RWPE1 (cell line): ENCODE data around the gene ANKHD1.
"Not testable (repeated sequence)": the region's sequence is repeated elsewhere in the genome, so short reads cannot be mapped to it uniquely, and the experiment has no call there.

Experiments used
- CTCF ChIA-PET: fragments of 350-600 bp; sonication (Branson Sonifier 250); formaldehyde crosslinking; extraction: SDS; loops from one replicate; lab custom pipeline; 2021; lab: Yijun Ruan, JAX
- POLR2A ChIA-PET: fragments of 400-600 bp; formaldehyde crosslinking; extraction: SDS; loops from one replicate; lab custom pipeline; 2020; ENCODE audit warnings: antibody characterized with exemption; ENCODE audit not compliant: low non-redundant PET; lab: Yijun Ruan, JAX
- DNase-seq: peaks from one replicate; pipeline ENCODE4 v3.0.0; 2012; ENCODE audit warnings: low spot score
- H3K27ac ChIP-seq: fragments of 450-650 bp; 2 replicates; pipeline ENCODE4 v1.5.1; 2017
- TF ChIP-seq, protein P1 (sequence below): fragments of 450-650 bp; conservative IDR thresholded peaks from 2 replicates; pipeline ENCODE4 v1.5.1; 2017; ENCODE audit warnings: low read depth, mild to moderate bottlenecking

The ANKHD1 gene

DNA sequence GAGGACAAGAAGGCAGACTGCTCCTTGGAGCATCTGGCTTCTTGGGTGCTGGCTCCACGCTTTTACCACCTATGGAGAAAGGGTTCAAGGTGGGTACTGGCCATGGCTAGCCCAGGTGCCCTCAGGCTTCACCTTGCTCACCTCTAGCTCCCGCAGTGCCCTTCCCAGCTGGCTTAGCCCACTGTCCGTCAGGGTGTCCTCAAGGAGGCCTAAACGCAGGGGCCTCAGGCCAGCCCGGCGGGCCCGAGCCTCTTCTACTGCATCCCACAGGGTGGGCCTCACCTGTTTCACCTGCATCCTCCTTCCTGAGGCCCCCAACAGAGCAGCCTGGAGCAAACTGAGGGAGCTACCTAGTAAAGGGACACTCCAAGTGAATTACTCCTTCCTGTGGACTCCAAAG is 172.1 kb downstream of the ANKHD1 start:
- CTCF ChIA-PET: no interaction called here
- POLR2A ChIA-PET: no interaction called here
- TF ChIP-seq, protein P1, sequence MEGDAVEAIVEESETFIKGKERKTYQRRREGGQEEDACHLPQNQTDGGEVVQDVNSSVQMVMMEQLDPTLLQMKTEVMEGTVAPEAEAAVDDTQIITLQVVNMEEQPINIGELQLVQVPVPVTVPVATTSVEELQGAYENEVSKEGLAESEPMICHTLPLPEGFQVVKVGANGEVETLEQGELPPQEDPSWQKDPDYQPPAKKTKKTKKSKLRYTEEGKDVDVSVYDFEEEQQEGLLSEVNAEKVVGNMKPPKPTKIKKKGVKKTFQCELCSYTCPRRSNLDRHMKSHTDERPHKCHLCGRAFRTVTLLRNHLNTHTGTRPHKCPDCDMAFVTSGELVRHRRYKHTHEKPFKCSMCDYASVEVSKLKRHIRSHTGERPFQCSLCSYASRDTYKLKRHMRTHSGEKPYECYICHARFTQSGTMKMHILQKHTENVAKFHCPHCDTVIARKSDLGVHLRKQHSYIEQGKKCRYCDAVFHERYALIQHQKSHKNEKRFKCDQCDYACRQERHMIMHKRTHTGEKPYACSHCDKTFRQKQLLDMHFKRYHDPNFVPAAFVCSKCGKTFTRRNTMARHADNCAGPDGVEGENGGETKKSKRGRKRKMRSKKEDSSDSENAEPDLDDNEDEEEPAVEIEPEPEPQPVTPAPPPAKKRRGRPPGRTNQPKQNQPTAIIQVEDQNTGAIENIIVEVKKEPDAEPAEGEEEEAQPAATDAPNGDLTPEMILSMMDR: no peak
- no peak overlapping the region for H3K27ac ChIP-seq
- DNase-seq: no peak

DNA sequence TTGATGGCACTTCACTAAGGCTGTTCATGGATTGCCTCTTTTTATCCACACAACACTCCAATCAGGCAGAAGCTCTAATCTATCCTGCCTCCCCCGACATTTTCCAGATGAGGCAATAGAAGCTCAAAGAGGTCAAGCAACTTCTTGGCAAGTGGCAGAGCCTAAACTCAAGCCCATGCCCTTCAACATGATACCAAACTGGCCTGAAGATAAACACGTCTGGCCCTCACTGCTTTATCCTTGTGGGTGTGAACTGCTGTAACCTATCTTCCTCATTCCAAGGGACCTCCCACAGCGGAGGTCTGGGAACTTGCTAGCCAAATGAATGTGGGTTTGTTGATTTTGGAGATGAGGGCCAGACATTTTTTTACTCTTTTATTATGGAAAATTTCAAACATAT is 172.5 kb downstream of the ANKHD1 start:
- H3K27ac ChIP-seq: no peak overlapping the region
- CTCF ChIA-PET: no interaction called here
- TF ChIP-seq, protein P1: no peak
- POLR2A ChIA-PET: no interaction called here
- DNase-seq: no peak

DNA sequence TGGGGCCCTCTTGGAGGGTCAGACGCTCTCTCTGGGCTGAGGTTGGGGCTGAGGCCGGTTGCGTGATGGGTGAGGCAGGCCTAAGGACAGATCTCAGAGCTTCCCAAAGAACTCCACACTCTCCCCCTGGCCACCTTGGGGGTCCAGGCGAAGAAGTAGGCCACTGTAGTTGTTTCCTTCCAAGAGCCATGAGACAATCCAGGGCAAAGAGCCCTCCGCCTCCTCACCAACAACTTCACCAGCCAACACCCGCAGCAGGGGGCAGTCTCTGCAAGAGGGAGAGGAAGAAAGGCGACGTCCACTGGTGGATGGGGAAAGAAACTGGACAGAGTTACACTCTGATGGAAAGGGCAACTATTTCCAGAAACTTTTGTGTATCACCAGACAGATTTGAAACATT is 173.7 kb downstream of the ANKHD1 start:
- ChIA-PET CTCF (interaction anchor here (1.2 kb wide), 1 partner anchor 73 kb away, joined by 3 read pairs; the partner anchor contains the start of gene IK), POLR2A (interaction anchor here (0.6 kb wide), 1 partner anchor 18 kb away, joined by 5 read pairs; no protein-coding TSS in a partner anchor)
- H3K27ac ChIP-seq: no peak overlapping the region
- TF ChIP-seq, protein P1: no peak
- DNase-seq: no peak

DNA sequence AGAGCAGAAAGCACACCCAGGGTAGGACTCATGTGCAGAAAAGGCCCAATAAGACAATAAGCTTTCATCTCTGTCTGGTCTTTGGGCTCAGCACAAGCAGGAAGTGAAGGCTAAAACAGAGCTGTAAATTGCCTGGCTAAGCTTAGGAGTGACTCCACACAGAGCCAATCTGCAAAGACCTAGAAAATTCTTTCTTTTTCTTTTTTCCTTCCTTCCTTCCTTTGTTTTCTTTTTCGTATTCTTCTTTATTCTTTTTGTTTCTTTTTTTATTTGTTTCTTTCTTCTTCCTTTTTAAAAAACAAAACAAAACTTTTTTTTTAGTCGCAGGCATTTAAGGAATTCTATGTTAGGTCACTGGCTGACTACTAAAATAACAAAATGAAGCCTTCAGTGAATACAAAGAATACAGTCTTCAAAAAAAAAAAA is 175.2 kb downstream of the ANKHD1 start:
- DNase-seq: no peak
- ChIA-PET POLR2A (no interaction called here), CTCF (interaction anchor here (0.6 kb wide), 1 partner anchor 425 kb away, joined by 3 read pairs; no protein-coding TSS in a partner anchor)
- H3K27ac ChIP-seq: no peak overlapping the region
- TF ChIP-seq, protein P1: no peak

DNA sequence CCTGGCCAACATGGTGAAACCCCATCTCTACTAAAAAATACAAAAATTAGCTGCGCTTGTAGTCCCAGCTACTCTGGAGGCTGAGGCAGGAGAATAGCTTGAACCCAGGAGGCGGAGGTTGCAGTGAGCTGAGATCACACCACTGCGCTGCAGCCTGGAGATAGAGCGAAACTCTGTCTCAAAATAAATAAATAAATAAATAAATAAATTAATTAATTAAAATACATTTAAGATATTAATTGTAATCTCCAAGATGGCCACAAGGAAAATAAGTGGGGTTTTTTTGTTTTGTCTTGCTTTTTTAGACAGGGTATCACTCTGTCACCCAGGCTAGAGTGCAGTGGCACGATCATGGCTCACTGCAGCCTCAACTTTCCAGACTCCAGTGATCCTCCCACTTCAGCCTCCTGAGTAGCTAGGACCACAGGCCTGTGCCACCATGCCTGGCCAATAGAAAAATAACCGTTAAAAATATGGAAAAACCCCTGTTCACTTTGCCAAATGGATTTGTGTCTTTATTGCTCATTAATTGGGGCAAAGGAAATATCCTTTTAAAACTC is 177.6 kb downstream of the ANKHD1 start:
- CTCF ChIA-PET, H3K27ac ChIP-seq, DNase-seq, POLR2A ChIA-PET: not testable (repeated sequence)

DNA sequence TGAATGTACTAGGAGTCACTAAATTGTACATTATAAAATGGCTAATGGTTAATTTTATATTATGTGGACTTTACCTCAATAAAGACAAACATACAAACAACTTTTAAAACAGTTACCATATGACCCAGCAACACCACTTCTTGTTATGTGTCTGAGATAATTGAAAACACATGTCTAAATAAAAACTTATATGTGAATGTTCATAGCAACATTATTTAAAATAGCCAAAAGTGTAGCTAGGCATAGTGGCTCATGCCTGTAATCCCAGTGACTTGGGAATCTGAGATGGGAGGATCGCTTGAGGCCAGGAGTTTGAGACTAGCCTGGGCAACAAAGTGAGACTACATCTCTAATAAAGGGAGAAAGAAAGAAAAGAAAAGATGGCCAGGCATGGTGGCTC is 185.9 kb downstream of the ANKHD1 start:
- DNase-seq: no peak
- ChIA-PET CTCF (interaction anchor here (0.7 kb wide), 1 partner anchor 162 kb away, joined by 3 read pairs; no protein-coding TSS in a partner anchor), POLR2A (no interaction called here)
- no peak overlapping the region for H3K27ac ChIP-seq
- TF ChIP-seq, protein P1: no peak

DNA sequence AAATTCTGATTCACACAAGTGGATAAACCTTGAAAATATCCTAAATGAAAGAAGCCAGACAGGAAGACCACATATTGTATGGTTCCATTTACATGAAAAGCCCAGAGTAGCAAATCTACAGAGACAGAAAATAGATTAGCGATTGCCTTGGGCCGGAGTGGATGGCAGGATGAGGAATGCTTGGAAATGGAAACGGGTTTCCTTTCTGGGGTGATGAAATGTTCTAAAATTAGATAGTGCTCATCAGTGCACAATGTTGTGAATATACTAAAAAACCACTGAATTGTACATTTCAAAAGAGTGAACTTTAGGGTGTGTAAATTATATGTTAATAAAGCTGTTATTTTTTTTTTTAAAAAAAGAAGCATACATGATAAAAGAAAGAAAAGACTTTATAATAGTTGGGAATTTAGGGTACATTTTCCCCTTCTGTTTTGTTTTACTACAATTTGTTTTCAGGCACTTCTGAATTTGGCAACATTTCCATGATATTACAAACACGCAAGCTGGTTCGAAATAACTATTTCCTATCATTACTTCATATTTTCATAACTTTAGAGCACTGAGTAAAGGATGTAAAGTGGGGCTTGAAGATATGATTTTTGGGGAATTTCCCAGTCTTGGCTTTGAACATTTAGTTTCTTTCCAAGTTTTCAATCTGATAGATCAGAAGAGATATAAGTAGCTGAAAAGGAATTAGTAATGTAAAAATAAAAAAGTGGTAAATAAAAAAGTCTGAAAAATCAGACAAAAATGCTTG is 186.9 kb downstream of the ANKHD1 start:
- H3K27ac ChIP-seq: no peak overlapping the region
- CTCF ChIA-PET: interaction anchor here (0.6 kb wide), 1 partner anchor 14 kb away, joined by 3 read pairs; no protein-coding TSS in a partner anchor

More for the DNA sequence above, 186.9 kb downstream of the ANKHD1 start:
- DNase-seq: no peak
- POLR2A ChIA-PET: no interaction called here
- TF ChIP-seq, protein P1: no peak
